ENCODE data around the gene GALNT16. TPM values are rescaled to one million over a fixed set of nuclear protein-coding genes. Genes with fewer than 3 reads are reported as not detected.
"Not testable (repeated sequence)": the region's sequence is repeated elsewhere in the genome, so short reads cannot be mapped to it uniquely, and the experiment has no call there.

GALNT16 gene
- polyA plus RNA-seq, 1 experiment = 1.7 TPM

GRCh38 chr14:69375182-69375581, 115.2 kb downstream of the GALNT16 start:
- ChIA-PET CTCF (no interaction called here), POLR2A (no interaction called here)
- no peaks in the 10 kb centered on the region for H3K27me3 ChIP-seq (ENCODE audit: control insufficient read depth, insufficient read depth, low read length)
- no peak for DNase-seq (ENCODE audit: low read depth)
- H3K36me3 ChIP-seq (ENCODE audit: control insufficient read depth, insufficient read depth, low read length) = no peaks in the 10 kb centered on the region
- H3K4me3 ChIP-seq (ENCODE audit: low read depth, low read length) = no peak overlapping the region
- no peak for TF ChIP-seq CTCF (IDR thresholded peaks at IDR 0.05; ENCODE audit: insufficient read depth, low read depth, low read length)

- no peak for DNase-seq (ENCODE audit: low read depth)
- Histone ChIP-seq H3K27me3 (ENCODE audit: control insufficient read depth, insufficient read depth, low read length) (no peaks in the 10 kb centered on the region), H3K36me3 (ENCODE audit: control insufficient read depth, insufficient read depth, low read length) (no peaks in the 10 kb centered on the region; the same call in 1 of the 2 replicates), H3K4me3 (ENCODE audit: low read depth, low read length) (no peak overlapping the region)
- ChIA-PET CTCF (interaction anchor here (0.8 to 1.5 kb wide), 3 partner anchors 9 to 133 kb away, joined by 3 to 5 read pairs (median 5); no protein-coding TSS in a partner anchor), POLR2A (no interaction called here)
- no peak for TF ChIP-seq CTCF (IDR thresholded peaks at IDR 0.05; ENCODE audit: insufficient read depth, low read depth, low read length)
These were observed 115.8 kb downstream of the GALNT16 start for GRCh38 chr14:69375722-69376121.

GRCh38 chr14:69376439-69376838, 116.5 kb downstream of the GALNT16 start:
- POLR2A ChIA-PET = no interaction called here
- no peak for TF ChIP-seq CTCF (IDR thresholded peaks at IDR 0.05; ENCODE audit: insufficient read depth, low read depth, low read length)
- no peak overlapping the region for H3K4me3 ChIP-seq (ENCODE audit: low read depth, low read length)
- no peak for DNase-seq (ENCODE audit: low read depth)
- H3K27me3 ChIP-seq (ENCODE audit: control insufficient read depth, insufficient read depth, low read length) = no peaks in the 10 kb centered on the region
- CTCF ChIA-PET = interaction anchor here (0.8 to 1.5 kb wide), 3 partner anchors 9 to 133 kb away, joined by 3 to 5 read pairs (median 5); no protein-coding TSS in a partner anchor
- H3K36me3 ChIP-seq (ENCODE audit: control insufficient read depth, insufficient read depth, low read length) = no peaks in the 10 kb centered on the region; the same call in 1 of the 2 replicates

GRCh38 chr14:69378274-69378673, 118.3 kb downstream of the GALNT16 start:
- no peak for DNase-seq (ENCODE audit: low read depth)
- CTCF ChIA-PET = no interaction called here

GRCh38 chr14:69387311-69387710, 127.4 kb downstream of the GALNT16 start:
- DNase-seq (ENCODE audit: low read depth) = no peak
- ChIA-PET CTCF (interaction anchor here (0.6 to 1.6 kb wide), 4 partner anchors 11 to 1930 kb away, joined by 3 to 5 read pairs (median 3); partner anchors contain the start of genes ERH and SLC39A9), POLR2A (no interaction called here)

More at GRCh38 chr14:69378274-69378673, 118.3 kb downstream of the GALNT16 start:
- TF ChIP-seq CTCF (IDR thresholded peaks at IDR 0.05; ENCODE audit: insufficient read depth, low read depth, low read length) = no peak
- Histone ChIP-seq H3K36me3 (ENCODE audit: control insufficient read depth, insufficient read depth, low read length) (no peaks in the 10 kb centered on the region; the same call in 1 of the 2 replicates), H3K4me3 (ENCODE audit: low read depth, low read length) (no peak overlapping the region), H3K27me3 (ENCODE audit: control insufficient read depth, insufficient read depth, low read length) (no peaks in the 10 kb centered on the region)
- POLR2A ChIA-PET = no interaction called here

GRCh38 chr14:69391400-69391799, 131.4 kb downstream of the GALNT16 start:
- H3K36me3 ChIP-seq (ENCODE audit: control insufficient read depth, insufficient read depth, low read length) = peaks cover 22% of the 10 kb centered on the region
- H3K27me3 ChIP-seq (ENCODE audit: control insufficient read depth, insufficient read depth, low read length); H3K4me3 ChIP-seq (ENCODE audit: low read depth, low read length); DNase-seq (ENCODE audit: low read depth); CTCF ChIA-PET; POLR2A ChIA-PET: not testable (repeated sequence)

More at GRCh38 chr14:69387311-69387710, 127.4 kb downstream of the GALNT16 start:
- H3K27me3 ChIP-seq (ENCODE audit: control insufficient read depth, insufficient read depth, low read length) = no peaks in the 10 kb centered on the region
- peaks cover 16% of the 10 kb centered on the region for H3K36me3 ChIP-seq (ENCODE audit: control insufficient read depth, insufficient read depth, low read length)
- no peak for TF ChIP-seq CTCF (IDR thresholded peaks at IDR 0.05; ENCODE audit: insufficient read depth, low read depth, low read length)
- H3K4me3 ChIP-seq (ENCODE audit: low read depth, low read length) = no peak overlapping the region

All from BJ (cell line).